Adrenal gland (tissue), 12 donors: ENCODE data around the gene CCDC192. TPM values are rescaled to one million over a fixed set of nuclear protein-coding genes. Genes with fewer than 3 reads are reported as not detected.
A peak's percentile ranks its signal among the peaks of the same experiment; 100 is the strongest.

Experiments
- DNase-seq, 7 donors: peaks; one replicate each; pipeline ENCODE4 v3.0.0-alpha.2; 2019 to 2020
- H3K27ac ChIP-seq, 5 donors: fragments of 200-600 bp; sonication (generic) in 4 of 5; 1 replicate in 3 of 5; 2 replicates in 2 of 5; pipeline versions ENCODE4 v1.5.1 to v1.8.0; 2016 to 2020; ENCODE audit warnings: mild to moderate bottlenecking in 1 of 5
- H3K27me3 ChIP-seq: fragments of 200-600 bp; 2 replicates; pipeline ENCODE4 v1.8.0; 2021
- H3K36me3 ChIP-seq, 2 donors: fragments of 200-600 bp; replicated peaks in 1 of 2; 1 replicate in 1 of 2; 2 replicates in 1 of 2; pipeline versions ENCODE4 v1.5.1 to v1.8.0; 2018 to 2022
- H3K4me1 ChIP-seq, 2 donors: fragments of 200-600 bp; replicated peaks in 1 of 2; 1 replicate in 1 of 2; 2 replicates in 1 of 2; pipeline versions ENCODE4 v1.5.1 to v1.8.0; 2018 to 2021
- H3K4me3 ChIP-seq, 4 donors: fragments of 200-600 bp; sonication (generic) in 3 of 4; one replicate each; pipeline ENCODE4 v1.5.1; 2016 to 2018
- H3K9me3 ChIP-seq, 3 donors: fragments of 200-600 bp; sonication (generic) in 1 of 3; replicated peaks in 1 of 3; 1 replicate in 2 of 3; 2 replicates in 1 of 3; pipeline versions ENCODE4 v1.5.1 to v1.8.0; 2016 to 2021
- POLR2A ChIP-seq, 2 donors: fragments of 450-650 bp; IDR thresholded peaks; one replicate each; pipeline ENCODE4 v1.6.1; 2017; ENCODE audit warnings: antibody characterized with exemption in 2 of 2, mild to moderate bottlenecking in 2 of 2, moderate library complexity in 1 of 2
- WGBS, 4 donors: extraction: QIAGEN DNeasy Blood & Tissue Kit in 2 of 4; methylation state at CpG; one replicate each; pipeline versions ENCODE4 v1.1.5 to v1.1.7; 2013 to 2017; 5-methylcytosine and 5-hydroxymethylcytosine counted together
- intact Hi-C, 2 donors: fragments of 100-400 bp; cut with DNase I; formaldehyde crosslinking; loops; one replicate each; pipeline versions ENCODE4 v1.14.1 to v1.15.0; 2022 to 2023
- polyA plus RNA-seq, 3 donors: library from polyadenylated mRNA; stranded (reverse); fragments of 200-250 nt in 2 of 3; fragments of 350-450 nt in 1 of 3; fragmentation: Illumina TruSeq in 1 of 3; extraction: RNeasy Lipid Tissue Mini Kit (QIAGEN cat#74804) in 1 of 3; gene quantifications; one replicate each; pipeline ENCODE4 v1.2.3, GENCODE V29; 2013 to 2014
- total RNA-seq, 9 donors: library from RNA; depleted of rRNA in 4 of 9; stranded (reverse); fragments of >200 nt in 4 of 9; fragments of 120-200 nt in 1 of 9; fragmentation: NEBNext Ultra II Directional in 1 of 9; extraction: Animal tissue kit (Norgen Biotek cat#: 25700) in 1 of 9; gene quantifications; one replicate each; pipeline versions ENCODE4 v1.1.0 to v1.2.4, GENCODE V29; 2013 to 2023
- TF ChIP-seq, protein P1 (sequence below), 6 experiments: fragments of 450-650 bp in 4 of 6; fragments of 200-600 bp in 2 of 6; sonication (generic) in 1 of 6; IDR thresholded peaks; 1 replicate in 5 of 6; 2 replicates in 1 of 6; pipeline versions ENCODE4 v1.5.1 to v1.8.0; 2016 to 2021; ENCODE audit warnings: antibody characterized with exemption in 6 of 6, mild to moderate bottlenecking in 2 of 6, moderate library complexity in 1 of 6
- donor health status: healthy with polysubstance abuse.
- donor health status: Bipolar disorder and iron deficiency.
- donor health status: DM: yes; HTN: yes; CAD: no.
- donor health status: DM: no; HTN: no; CAD: no.
- donor health status: DM: no; HTN: no; CAD: no.
- donor health status: DM: yes; HTN: yes; CAD: no.

The CCDC192 gene
- total and polyA plus RNA-seq, 12 donors: 0.35 to 0.56 (median 0.46) TPM; not detected in 8

DNA sequence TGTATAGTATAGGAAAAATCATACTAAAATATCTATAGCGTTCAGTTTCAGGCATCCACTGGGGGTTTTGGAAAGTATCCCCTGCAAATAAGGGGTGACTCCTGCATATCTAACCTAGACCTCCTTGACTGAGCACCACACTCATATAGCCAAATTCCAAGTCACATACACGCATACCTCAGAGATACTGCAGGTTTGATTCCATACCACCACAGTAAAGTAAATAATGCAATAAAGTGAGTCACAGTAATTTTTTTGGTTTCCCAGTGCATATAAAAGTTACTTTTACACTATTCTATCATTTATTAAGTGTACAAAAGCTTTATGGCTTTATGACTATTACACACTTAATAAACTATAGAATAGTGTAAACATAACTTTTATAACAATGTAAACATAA is 151.3 kb downstream of the CCDC192 start:
- H3K4me3 ChIP-seq: no peak overlapping the region

DNA sequence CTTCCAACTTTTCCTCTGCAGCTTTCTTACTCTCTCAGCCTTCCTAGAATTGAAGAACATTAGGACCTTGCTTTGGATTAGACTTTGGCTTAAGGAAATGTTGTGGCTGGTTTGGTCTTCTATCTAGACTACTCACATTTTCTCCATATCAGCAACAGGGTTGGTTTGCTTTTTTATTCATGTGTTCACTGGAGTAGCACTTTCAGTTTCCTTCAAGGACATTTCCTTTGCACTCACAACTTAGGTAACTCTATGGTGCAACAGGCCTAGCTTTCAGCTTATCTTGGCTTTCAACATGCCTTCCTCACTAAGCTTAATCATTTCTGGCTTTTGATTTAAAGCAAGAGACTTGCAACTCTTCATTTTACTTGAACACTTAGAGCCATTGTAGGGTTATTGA is 153.1 kb downstream of the CCDC192 start:
- Histone ChIP-seq H3K27me3 (no peaks in the 10 kb centered on the region), H3K4me3 (no peak overlapping the region), H3K36me3 (no peaks in the 10 kb centered on the region), H3K4me1 (peaks cover 4 to 16% of the 10 kb centered on the region in 2 donors), H3K27ac (peak overlapping the region in 3 of 5 donors; percentile 26 to 48 (median 38)), H3K9me3 (no peaks in the 10 kb centered on the region)
- TF ChIP-seq, protein P1, sequence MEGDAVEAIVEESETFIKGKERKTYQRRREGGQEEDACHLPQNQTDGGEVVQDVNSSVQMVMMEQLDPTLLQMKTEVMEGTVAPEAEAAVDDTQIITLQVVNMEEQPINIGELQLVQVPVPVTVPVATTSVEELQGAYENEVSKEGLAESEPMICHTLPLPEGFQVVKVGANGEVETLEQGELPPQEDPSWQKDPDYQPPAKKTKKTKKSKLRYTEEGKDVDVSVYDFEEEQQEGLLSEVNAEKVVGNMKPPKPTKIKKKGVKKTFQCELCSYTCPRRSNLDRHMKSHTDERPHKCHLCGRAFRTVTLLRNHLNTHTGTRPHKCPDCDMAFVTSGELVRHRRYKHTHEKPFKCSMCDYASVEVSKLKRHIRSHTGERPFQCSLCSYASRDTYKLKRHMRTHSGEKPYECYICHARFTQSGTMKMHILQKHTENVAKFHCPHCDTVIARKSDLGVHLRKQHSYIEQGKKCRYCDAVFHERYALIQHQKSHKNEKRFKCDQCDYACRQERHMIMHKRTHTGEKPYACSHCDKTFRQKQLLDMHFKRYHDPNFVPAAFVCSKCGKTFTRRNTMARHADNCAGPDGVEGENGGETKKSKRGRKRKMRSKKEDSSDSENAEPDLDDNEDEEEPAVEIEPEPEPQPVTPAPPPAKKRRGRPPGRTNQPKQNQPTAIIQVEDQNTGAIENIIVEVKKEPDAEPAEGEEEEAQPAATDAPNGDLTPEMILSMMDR (IDR thresholded peaks at IDR 0.05): no peak
- TF ChIP-seq POLR2A (IDR thresholded peaks at IDR 0.05): no peak
- intact Hi-C loops: no loop called here
- peak in 2 of 7 donors; percentile 36 to 60 for DNase-seq

More for the DNA sequence above, 151.3 kb downstream of the CCDC192 start:
- H3K36me3 ChIP-seq: no peaks in the 10 kb centered on the region
- DNase-seq: no peak
- no peak overlapping the region for H3K27ac ChIP-seq
- H3K4me1 ChIP-seq: peaks cover 4 to 16% of the 10 kb centered on the region in 2 donors
- 94 to 99% (median 96%) methylated on average over 2 of the region's 2 CpGs for WGBS, 4 donors
- H3K27me3 ChIP-seq: no peaks in the 10 kb centered on the region
- H3K9me3 ChIP-seq: no peaks in the 10 kb centered on the region
- TF ChIP-seq POLR2A (IDR thresholded peaks at IDR 0.05): no peak
- TF ChIP-seq, protein P1 (IDR thresholded peaks at IDR 0.05): no peak
- intact Hi-C loops: no loop called here

DNA sequence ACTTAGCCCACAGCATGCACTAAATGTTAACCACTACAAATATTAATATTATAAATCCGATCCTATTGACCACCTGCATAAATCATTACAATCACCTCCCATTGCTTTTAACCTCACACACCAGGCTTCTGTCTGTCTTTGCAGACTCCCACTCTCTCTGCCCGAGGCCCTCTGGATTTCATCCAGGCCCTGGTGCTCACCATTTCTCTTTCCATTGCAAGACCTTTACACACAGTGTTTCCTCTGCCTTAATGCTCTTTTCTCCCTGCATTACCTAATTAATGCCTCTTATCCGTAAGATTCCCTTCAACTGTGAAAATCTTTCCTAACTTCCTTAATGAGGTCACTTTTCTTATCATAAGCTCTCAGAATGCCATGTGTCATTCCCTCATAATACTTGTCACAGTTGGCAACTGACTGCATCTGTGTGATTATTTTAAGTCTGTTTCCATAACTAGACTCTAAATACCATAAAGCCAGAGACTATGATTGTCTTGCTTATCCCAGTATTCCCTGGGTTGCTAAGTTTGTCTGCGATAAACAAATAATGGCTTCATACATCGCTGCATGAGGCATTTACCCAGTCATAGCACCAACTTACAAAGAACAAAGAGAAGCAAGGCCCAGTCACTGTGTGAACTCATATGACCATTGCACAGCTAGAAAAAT is 155.1 kb downstream of the CCDC192 start:
- no peak overlapping the region for H3K27ac ChIP-seq
- H3K36me3 ChIP-seq: no peaks in the 10 kb centered on the region
- no peak overlapping the region for H3K4me3 ChIP-seq
- no peaks in the 10 kb centered on the region for H3K9me3 ChIP-seq
- intact Hi-C loops: no loop called here
- H3K27me3 ChIP-seq: no peaks in the 10 kb centered on the region
- no peak for TF ChIP-seq POLR2A (IDR thresholded peaks at IDR 0.05)
- TF ChIP-seq, protein P1 (IDR thresholded peaks at IDR 0.05): no peak
- peaks cover 8 to 20% of the 10 kb centered on the region in 2 donors for H3K4me1 ChIP-seq
- 70 to 75% (median 73%) methylated on average over 5 of the region's 5 CpGs for WGBS, 4 donors
- DNase-seq: no peak

- Histone ChIP-seq H3K36me3 (no peaks in the 10 kb centered on the region), H3K4me3 (no peak overlapping the region), H3K9me3 (no peaks in the 10 kb centered on the region), H3K4me1 (peaks cover 18 to 39% of the 10 kb centered on the region in 2 donors), H3K27ac (no peak overlapping the region), H3K27me3 (no peaks in the 10 kb centered on the region)
- no peak for DNase-seq
- intact Hi-C loops: loop anchor here in 1 of 2 donors (10.0 kb wide), 1 partner anchor 95 kb away; no protein-coding TSS in a partner anchor
- 83 to 86% (median 84%) methylated on average over 2 of the region's 2 CpGs for WGBS, 4 donors
- TF ChIP-seq POLR2A (IDR thresholded peaks at IDR 0.05): no peak
- TF ChIP-seq, protein P1 (IDR thresholded peaks at IDR 0.05): no peak
Measured at GRCh38 chr5:127860291-127860690, 157.1 kb downstream of the CCDC192 start.
